ENCODE data around the gene ADGRE2. TPM values are rescaled to one million over a fixed set of nuclear protein-coding genes. Genes with fewer than 3 reads are reported as not detected.
"Not testable (repeated sequence)": the region's sequence is repeated elsewhere in the genome, so short reads cannot be mapped to it uniquely, and the experiment has no call there.

ADGRE2 gene
- total RNA-seq, result under 1 TPM; 0.07 TPM
- polyA plus RNA-seq (2013, experiment 1 of 2), result 0.14 TPM
- polyA plus RNA-seq (2013, experiment 2 of 2), result not detected
- long read RNA-seq, experiment 1, result 0 reads
- long read RNA-seq, experiment 2, result 0 reads
- long read RNA-seq, experiment 3, partial matches to known transcripts, result 0 of 1 reads
- long read RNA-seq, experiment 3, other reads (novel, unspliced or antisense), result 1 of 1 reads
- long read RNA-seq, experiment 4, result 0 reads

GRCh38 chr19:14778110-14778845 is at the start of gene ADGRE2:
TSS of gene ADGRE2 (minus strand) at chr19:14778560. CDS start at chr19:14776756, 1,804 bp downstream.
- not testable (repeated sequence) for H3K27ac ChIP-seq (ENCODE audit: low read depth, low read length); H3K4me3 Mint-ChIP-seq; H3K36me3 ChIP-seq (ENCODE audit: control insufficient read depth, insufficient read depth, low read length); DNase-seq; H3K27ac Mint-ChIP-seq; H3K27me3 ChIP-seq (ENCODE audit: control insufficient read depth, insufficient read depth, low read length, poor library complexity, severe bottlenecking); H3K4me3 ChIP-seq (ENCODE audit: low read length); H3K4me1 Mint-ChIP-seq; H3K9ac ChIP-seq (ENCODE audit: extremely low read depth, low read length, poor library complexity, severe bottlenecking); H3K9me3 ChIP-seq (ENCODE audit: control insufficient read depth, low read length); H3K4me1 ChIP-seq (ENCODE audit: control insufficient read depth, insufficient read depth, low read length); H3K36me3 Mint-ChIP-seq (ENCODE audit: low read depth)
- Mint-ChIP-seq H3K9me3 (peaks cover 30% of the 10 kb centered on the region), H3K27me3 (ENCODE audit: insufficient read depth) (peaks cover 20% of the 10 kb centered on the region)
- 71 to 77% methylated on average over 5 to 11 of the region's 12 CpGs for WGBS, 2 experiments (ENCODE audit: insufficient coverage in 1 of 2, insufficient read length in 1 of 2)

- no peak for TF ChIP-seq CTCF (conservative IDR thresholded peaks at IDR 0.05)
- H3K9me3 ChIP-seq (ENCODE audit: control insufficient read depth, low read length), result peaks cover 78% of the 10 kb centered on the region
- H3K27ac ChIP-seq (ENCODE audit: low read depth, low read length), result no peak overlapping the region
- Mint-ChIP-seq H3K4me1 (no peaks in the 10 kb centered on the region), H3K9me3 (peaks cover 94% of the 10 kb centered on the region), H3K27me3 (ENCODE audit: insufficient read depth) (peaks cover 2% of the 10 kb centered on the region), H3K27ac (no peak overlapping the region), H3K4me3 (no peak overlapping the region), H3K36me3 (ENCODE audit: low read depth) (no peaks in the 10 kb centered on the region)
- no peaks in the 10 kb centered on the region for H3K36me3 ChIP-seq (ENCODE audit: control insufficient read depth, insufficient read depth, low read length)
- no peak for DNase-seq
- H3K4me1 ChIP-seq (ENCODE audit: control insufficient read depth, insufficient read depth, low read length), result no peaks in the 10 kb centered on the region
- 86 to 88% methylated on average over 1 to 2 of the region's 2 CpGs for WGBS, 2 experiments (ENCODE audit: insufficient coverage in 1 of 2, insufficient read length in 1 of 2)
- H3K9ac ChIP-seq (ENCODE audit: extremely low read depth, low read length, poor library complexity, severe bottlenecking), result no peak overlapping the region
- H3K27me3 ChIP-seq (ENCODE audit: control insufficient read depth, insufficient read depth, low read length, poor library complexity, severe bottlenecking), result no peaks in the 10 kb centered on the region
- no peak overlapping the region for H3K4me3 ChIP-seq (ENCODE audit: low read length)
Measured at GRCh38 chr19:14826006-14826405, 47.6 kb upstream of the ADGRE2 start.

- Mint-ChIP-seq H3K4me1 (no peaks in the 10 kb centered on the region), H3K27me3 (ENCODE audit: insufficient read depth) (no peaks in the 10 kb centered on the region), H3K36me3 (ENCODE audit: low read depth) (no peaks in the 10 kb centered on the region), H3K9me3 (peaks cover 92% of the 10 kb centered on the region), H3K4me3 (no peak overlapping the region), H3K27ac (no peak overlapping the region)
- 54 to 75% methylated on average over 4 to 6 of the region's 6 CpGs for WGBS, 2 experiments (ENCODE audit: insufficient coverage in 1 of 2, insufficient read length in 1 of 2)
- no peak overlapping the region for H3K27ac ChIP-seq (ENCODE audit: low read depth, low read length)
- TF ChIP-seq CTCF (conservative IDR thresholded peaks at IDR 0.05), result no peak
- H3K4me1 ChIP-seq (ENCODE audit: control insufficient read depth, insufficient read depth, low read length), result no peaks in the 10 kb centered on the region
- H3K9me3 ChIP-seq (ENCODE audit: control insufficient read depth, low read length), result peaks cover 77% of the 10 kb centered on the region
- no peak overlapping the region for H3K4me3 ChIP-seq (ENCODE audit: low read length)
- DNase-seq, result no peak
- H3K9ac ChIP-seq (ENCODE audit: extremely low read depth, low read length, poor library complexity, severe bottlenecking), result no peak overlapping the region
- H3K27me3 ChIP-seq (ENCODE audit: control insufficient read depth, insufficient read depth, low read length, poor library complexity, severe bottlenecking), result no peaks in the 10 kb centered on the region
- H3K36me3 ChIP-seq (ENCODE audit: control insufficient read depth, insufficient read depth, low read length), result no peaks in the 10 kb centered on the region
Measured at GRCh38 chr19:14821937-14822336, 43.6 kb upstream of the ADGRE2 start.

All from endodermal cell (in vitro differentiated cells).